Measurements from ENCODE around the gene LBR. TPM values are rescaled to one million over a fixed set of nuclear protein-coding genes. Genes with fewer than 3 reads are reported as not detected.
A peak's percentile ranks its signal among the peaks of the same experiment; 100 is the strongest.

Gene LBR
- total and polyA plus RNA-seq, 3 donors from 2014 or later, result 31.7 to 40.3 (median 39.9) TPM

DNA sequence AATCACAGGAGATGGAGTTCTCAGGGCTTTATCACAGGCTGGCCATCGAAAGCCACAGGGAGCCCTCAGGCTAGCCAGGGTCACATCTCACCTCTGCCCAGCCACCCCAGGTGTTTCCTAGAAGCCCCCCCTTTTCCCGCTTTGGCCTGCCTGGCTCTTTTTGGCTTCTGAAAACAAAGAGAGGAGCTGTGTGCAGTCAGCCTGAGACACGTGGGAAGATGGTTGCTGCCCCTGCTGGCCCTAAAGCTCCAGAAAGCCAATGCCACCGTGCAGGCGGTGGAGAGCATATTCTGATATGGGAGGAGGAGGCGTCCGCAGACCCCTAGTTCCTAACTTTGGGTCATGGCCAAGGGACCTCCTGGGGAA, 18.7 kb upstream of the LBR start:
- DNase-seq, result no peak
- TF ChIP-seq, protein P1, sequence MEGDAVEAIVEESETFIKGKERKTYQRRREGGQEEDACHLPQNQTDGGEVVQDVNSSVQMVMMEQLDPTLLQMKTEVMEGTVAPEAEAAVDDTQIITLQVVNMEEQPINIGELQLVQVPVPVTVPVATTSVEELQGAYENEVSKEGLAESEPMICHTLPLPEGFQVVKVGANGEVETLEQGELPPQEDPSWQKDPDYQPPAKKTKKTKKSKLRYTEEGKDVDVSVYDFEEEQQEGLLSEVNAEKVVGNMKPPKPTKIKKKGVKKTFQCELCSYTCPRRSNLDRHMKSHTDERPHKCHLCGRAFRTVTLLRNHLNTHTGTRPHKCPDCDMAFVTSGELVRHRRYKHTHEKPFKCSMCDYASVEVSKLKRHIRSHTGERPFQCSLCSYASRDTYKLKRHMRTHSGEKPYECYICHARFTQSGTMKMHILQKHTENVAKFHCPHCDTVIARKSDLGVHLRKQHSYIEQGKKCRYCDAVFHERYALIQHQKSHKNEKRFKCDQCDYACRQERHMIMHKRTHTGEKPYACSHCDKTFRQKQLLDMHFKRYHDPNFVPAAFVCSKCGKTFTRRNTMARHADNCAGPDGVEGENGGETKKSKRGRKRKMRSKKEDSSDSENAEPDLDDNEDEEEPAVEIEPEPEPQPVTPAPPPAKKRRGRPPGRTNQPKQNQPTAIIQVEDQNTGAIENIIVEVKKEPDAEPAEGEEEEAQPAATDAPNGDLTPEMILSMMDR (IDR thresholded peaks at IDR 0.05), result no peak
- TF ChIP-seq POLR2A (IDR thresholded peaks at IDR 0.05), result no peak
- Histone ChIP-seq H3K9me3 (no peaks in the 10 kb centered on the region), H3K4me1 (peaks cover 41% of the 10 kb centered on the region), H3K27ac (peak overlapping the region; percentile 35 to 85), H3K4me3 (no peak overlapping the region), H3K36me3 (ENCODE audit: low read depth, missing control alignments) (no peaks in the 10 kb centered on the region), H3K27me3 (no peaks in the 10 kb centered on the region)
- intact Hi-C loops (cut with DNase I; ENCODE audit: low total_unique reads), result no loop called here
- 51 to 55% methylated on average over 3 to 7 of the region's 7 CpGs for WGBS, 2 donors

- Histone ChIP-seq H3K4me1 (peaks cover 41% of the 10 kb centered on the region), H3K36me3 (ENCODE audit: low read depth, missing control alignments) (no peaks in the 10 kb centered on the region), H3K27me3 (no peaks in the 10 kb centered on the region), H3K9me3 (no peaks in the 10 kb centered on the region), H3K4me3 (no peak overlapping the region), H3K27ac (peak overlapping the region; percentile 49 to 85)
- DNase-seq, result no peak
- TF ChIP-seq, protein P1 (IDR thresholded peaks at IDR 0.05), result no peak
- TF ChIP-seq POLR2A (IDR thresholded peaks at IDR 0.05), result no peak
- intact Hi-C loops (cut with DNase I; ENCODE audit: low total_unique reads), result no loop called here
- WGBS, 2 donors, result 63 to 75% methylated on average over 9 of the region's 9 CpGs
Observed at GRCh38 chr1:225445639-225446594, 18.1 kb upstream of the LBR start.

DNA sequence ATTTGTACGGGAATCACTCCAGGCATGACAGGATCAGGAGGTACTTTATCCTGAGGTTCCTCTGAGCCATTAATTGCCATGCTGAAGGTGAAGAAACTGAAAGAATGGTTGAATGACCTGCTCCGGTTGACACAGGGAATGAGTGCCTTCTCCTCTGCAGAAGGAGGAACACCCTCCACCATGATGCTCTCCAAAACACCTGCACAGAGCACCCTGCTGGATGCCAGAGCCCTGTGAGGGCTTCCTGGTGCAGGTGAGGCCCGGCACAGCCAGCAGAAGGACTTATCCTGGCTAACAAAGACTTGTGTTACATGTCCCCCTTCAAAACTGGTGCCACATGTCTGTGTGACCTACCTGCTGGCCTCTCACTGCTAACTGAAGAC, 14.3 kb upstream of the LBR start:
- no peaks in the 10 kb centered on the region for H3K36me3 ChIP-seq (ENCODE audit: low read depth, missing control alignments)
- H3K27me3 ChIP-seq, result no peaks in the 10 kb centered on the region
- no peak for DNase-seq
- TF ChIP-seq, protein P1 (IDR thresholded peaks at IDR 0.05), result no peak
- TF ChIP-seq POLR2A (IDR thresholded peaks at IDR 0.05), result no peak
- H3K9me3 ChIP-seq, result no peaks in the 10 kb centered on the region
- no peak overlapping the region for H3K4me3 ChIP-seq
- intact Hi-C loops (cut with DNase I; ENCODE audit: low total_unique reads), result no loop called here
- peaks cover 27% of the 10 kb centered on the region for H3K4me1 ChIP-seq
- WGBS, 2 donors, result 80 to 83% methylated on average over 3 of the region's 3 CpGs
- no peak overlapping the region for H3K27ac ChIP-seq

DNA sequence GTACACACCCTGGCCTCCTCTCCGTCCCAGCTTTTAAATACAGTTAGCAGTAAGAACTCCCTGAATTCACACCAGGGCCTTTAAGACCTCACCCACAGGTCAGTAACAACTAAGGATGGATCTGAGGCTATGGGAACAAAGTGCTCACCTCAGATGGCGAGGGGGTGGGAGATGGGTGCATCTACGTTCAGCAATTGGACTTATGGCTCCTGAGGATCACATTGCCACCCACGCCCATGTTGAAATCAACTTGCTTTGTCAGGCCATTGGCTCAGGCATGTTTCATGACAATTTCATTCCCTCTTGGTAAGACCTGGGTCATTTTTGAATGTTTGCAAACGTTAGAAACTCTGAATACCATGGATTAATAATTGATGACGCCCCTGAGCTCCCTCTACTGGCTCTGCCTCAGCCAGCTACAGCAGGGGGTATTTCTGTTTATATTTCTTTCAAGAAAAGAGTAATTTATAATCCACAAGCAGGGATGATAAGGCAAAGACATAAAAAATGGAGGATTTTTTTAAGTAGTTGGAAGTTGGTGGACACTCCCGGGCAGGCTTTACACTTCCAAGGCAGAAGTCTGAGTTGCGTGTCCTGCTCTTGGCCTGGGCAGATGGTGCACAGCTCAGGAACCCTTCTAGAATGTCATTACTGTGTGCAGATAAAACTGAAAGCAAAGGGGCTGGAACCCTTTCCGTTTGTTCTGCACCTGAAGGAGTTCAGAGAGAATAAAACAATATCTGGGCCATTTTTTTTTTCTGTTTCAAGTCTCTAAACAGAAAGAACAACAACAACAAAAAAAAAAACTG, 13.7 kb upstream of the LBR start:
- no peaks in the 10 kb centered on the region for H3K27me3 ChIP-seq
- no peaks in the 10 kb centered on the region for H3K9me3 ChIP-seq
- intact Hi-C loops (cut with DNase I; ENCODE audit: low total_unique reads), result no loop called here
- no peak overlapping the region for H3K27ac ChIP-seq
- no peaks in the 10 kb centered on the region for H3K36me3 ChIP-seq (ENCODE audit: low read depth, missing control alignments)
- WGBS, 2 donors, result 74 to 75% methylated on average over 9 of the region's 9 CpGs
- peaks cover 21% of the 10 kb centered on the region for H3K4me1 ChIP-seq
- no peak overlapping the region for H3K4me3 ChIP-seq
- TF ChIP-seq POLR2A (IDR thresholded peaks at IDR 0.05), result no peak
- DNase-seq, result no peak
